ENCODE measurements around the gene LETM1.

LETM1 gene

GRCh38 chr4:1778642-1779392, 77.1 kb downstream of the LETM1 start:
- H3K4me3 ChIP-seq (ENCODE audit: low read depth, low read length), result no peak overlapping the region
- no peak for DNase-seq (ENCODE audit: low read depth)
- no peak for TF ChIP-seq CTCF (IDR thresholded peaks at IDR 0.05; ENCODE audit: insufficient read depth, low read depth, low read length, missing control alignments)

GRCh38 chr4:1777822-1778641, 77.9 kb downstream of the LETM1 start:
- TF ChIP-seq CTCF (IDR thresholded peaks at IDR 0.05; ENCODE audit: insufficient read depth, low read depth, low read length, missing control alignments), result no peak
- no peak overlapping the region for H3K4me3 ChIP-seq (ENCODE audit: low read depth, low read length)
- no peak for DNase-seq (ENCODE audit: low read depth)

DNA sequence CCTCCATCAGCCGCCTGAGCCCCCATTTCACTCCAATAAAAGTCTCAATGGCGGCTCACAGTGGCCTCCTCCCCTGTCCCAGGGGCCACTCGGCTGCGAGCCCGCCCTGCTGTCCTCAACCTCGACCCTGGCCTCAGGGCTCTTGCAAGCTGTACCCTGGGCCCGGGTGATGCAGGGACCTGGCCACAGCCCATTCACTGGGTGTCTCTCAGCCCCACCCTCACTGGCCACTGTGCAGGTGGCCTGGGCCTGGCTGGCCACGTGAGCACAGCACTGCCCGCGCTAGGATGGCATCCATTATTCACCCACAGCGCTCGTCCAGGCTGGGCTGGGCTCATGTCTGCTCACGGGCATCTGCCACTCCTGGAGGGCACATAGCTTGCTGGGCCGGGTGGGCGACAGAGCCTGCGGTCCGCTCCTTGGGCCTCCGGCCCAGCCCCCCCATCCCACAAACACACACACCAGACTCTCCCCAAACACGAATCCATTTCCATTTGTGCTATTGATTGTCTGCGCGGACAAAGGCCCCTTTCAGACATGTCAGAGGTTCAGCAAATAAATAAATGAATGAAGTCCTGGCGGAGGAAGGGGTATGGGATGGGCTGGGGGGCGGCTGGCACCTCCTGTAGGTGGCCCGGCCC, 79.3 kb downstream of the LETM1 start:
- DNase-seq (ENCODE audit: low read depth), result no peak
- TF ChIP-seq CTCF (IDR thresholded peaks at IDR 0.05; ENCODE audit: insufficient read depth, low read depth, low read length, missing control alignments), result no peak
- no peak overlapping the region for H3K4me3 ChIP-seq (ENCODE audit: low read depth, low read length)

DNA sequence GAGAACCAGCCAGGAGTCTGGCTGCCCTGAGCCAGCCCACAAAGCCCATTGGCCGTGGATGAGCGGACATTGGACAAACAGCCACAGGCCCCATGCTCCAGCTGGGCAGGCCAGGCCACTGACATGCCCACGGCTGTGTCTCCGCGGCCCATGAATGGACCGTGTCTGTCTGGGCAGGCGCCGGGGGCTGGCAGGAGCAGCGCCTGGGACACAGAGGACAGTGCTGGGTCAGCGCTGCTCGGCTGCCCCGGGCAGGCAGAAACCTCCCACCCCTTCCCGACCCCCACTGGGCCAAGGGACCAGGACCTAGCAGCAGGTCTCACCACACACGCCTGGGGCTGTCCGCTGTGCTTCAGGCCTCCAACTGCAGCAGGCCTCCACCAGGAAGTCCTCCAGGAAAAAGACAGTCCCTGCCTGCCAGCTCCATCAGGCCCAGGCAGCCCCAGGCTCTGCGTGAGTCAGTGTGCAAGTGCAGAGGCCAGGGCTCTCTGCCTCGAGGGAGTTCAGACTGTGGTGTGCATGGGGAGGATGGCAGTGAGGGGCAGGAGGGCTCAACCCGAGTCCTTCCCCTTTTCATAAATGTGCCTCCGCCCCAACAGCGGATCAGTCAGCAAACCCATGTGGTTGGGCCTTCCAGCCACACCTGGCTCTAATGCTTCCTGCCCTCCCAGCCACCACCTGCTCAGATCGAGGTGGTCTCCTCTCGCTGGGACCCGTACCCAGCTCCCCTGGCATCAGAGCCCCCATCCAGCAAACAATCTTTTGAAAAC, 80.0 kb downstream of the LETM1 start:
- DNase-seq (ENCODE audit: low read depth), result no peak
- H3K4me3 ChIP-seq (ENCODE audit: low read depth, low read length), result no peak overlapping the region
- TF ChIP-seq CTCF (IDR thresholded peaks at IDR 0.05; ENCODE audit: insufficient read depth, low read depth, low read length, missing control alignments), result no peak

GRCh38 chr4:1773754-1774153, 82.2 kb downstream of the LETM1 start:
- TF ChIP-seq CTCF (IDR thresholded peaks at IDR 0.05; ENCODE audit: insufficient read depth, low read depth, low read length, missing control alignments), result no peak
- no peak for DNase-seq (ENCODE audit: low read depth)
- H3K4me3 ChIP-seq (ENCODE audit: low read depth, low read length), result no peak overlapping the region

- no peak for DNase-seq (ENCODE audit: low read depth)
- no peak overlapping the region for H3K4me3 ChIP-seq (ENCODE audit: low read depth, low read length)
Measured at GRCh38 chr4:1772853-1773538, 83.0 kb downstream of the LETM1 start.

More at GRCh38 chr4:1772853-1773538, 83.0 kb downstream of the LETM1 start:
- TF ChIP-seq CTCF (IDR thresholded peaks at IDR 0.05; ENCODE audit: insufficient read depth, low read depth, low read length, missing control alignments), result no peak
